Fibroblast of lung (primary cell): ENCODE measurements around the gene ITSN1.

Experiments used
- CTCF ChIP-seq, 2 donors: IDR thresholded peaks in 1 of 2; conservative IDR thresholded peaks in 1 of 2; 1 replicate in 1 of 2; 2 replicates in 1 of 2; pipeline ENCODE4 v1.5.1; 2011 to 2012; ENCODE audit warnings: low read length in 2 of 2, control low read depth in 1 of 2, inconsistent platforms in 1 of 2, low read depth in 1 of 2, mild to moderate bottlenecking in 1 of 2
- EZH2 ChIP-seq: IDR thresholded peaks from 2 replicates; pipeline ENCODE4 v1.5.1; 2012; ENCODE audit warnings: low read length, control low read depth, mild to moderate bottlenecking; ENCODE audit errors: missing control alignments

- TF ChIP-seq CTCF (conservative IDR thresholded peaks at IDR 0.05 in 1 of 2, IDR thresholded peaks at IDR 0.05 in 1 of 2; ENCODE audit: low read depth in 1 of 2, low read length in 2 of 2) (no peak), EZH2 (no peak)
These were observed 148.8 kb downstream of the ITSN1 start for GRCh38 chr21:33791073-33791472.
